ENCODE measurements around the gene SCYGR5. TPM values are rescaled to one million over a fixed set of nuclear protein-coding genes. Genes with fewer than 3 reads are reported as not detected.

Gene SCYGR5
- total and polyA plus RNA-seq, 2 donors (not counting 1 experiment from before 2014, with no cell fraction given): not detected

- H3K4me3 ChIP-seq (replicated peaks in 1 of 4; ENCODE audit: control extremely low read depth in 1 of 4, insufficient read depth in 1 of 4, low read depth in 3 of 4, low read length in 4 of 4): no peak overlapping the region
- no peak overlapping the region for H2AFZ ChIP-seq (ENCODE audit: low read length)
- no peak overlapping the region for H3K27ac ChIP-seq (ENCODE audit: insufficient read depth, low read length)
- H3K9ac ChIP-seq (ENCODE audit: insufficient read depth, low read length): no peak overlapping the region
- H3K4me1 ChIP-seq (ENCODE audit: control insufficient read depth, extremely low read depth, insufficient read depth, low read length): peaks cover 4% of the 10 kb centered on the region
- no peaks in the 10 kb centered on the region for H3K27me3 ChIP-seq (ENCODE audit: control insufficient read depth, insufficient read depth, low read length)
- H3K4me2 ChIP-seq (ENCODE audit: extremely low read depth, insufficient read depth, low read length): no peak overlapping the region
- H3K9me3 ChIP-seq (ENCODE audit: control insufficient read depth, insufficient read depth, low read depth, low read length): no peaks in the 10 kb centered on the region
- no peaks in the 10 kb centered on the region for H4K20me1 ChIP-seq (ENCODE audit: control insufficient read depth, extremely low read depth, insufficient read depth, low read length)
- peak; percentile 32 to 34 for DNase-seq (ENCODE audit: low read depth in 2 of 2)
- no peak for TF ChIP-seq EZH2 (IDR thresholded peaks at IDR 0.05; ENCODE audit: low read length, missing control alignments)
- no peak for TF ChIP-seq CTCF (conservative IDR thresholded peaks at IDR 0.05 in 1 of 2, IDR thresholded peaks at IDR 0.05 in 1 of 2; ENCODE audit: low read depth in 1 of 2, low read length in 2 of 2)
- no peaks in the 10 kb centered on the region for H3K36me3 ChIP-seq (ENCODE audit: control insufficient read depth, insufficient read depth, low read length)
- no peaks in the 10 kb centered on the region for H3K79me2 ChIP-seq (ENCODE audit: control insufficient read depth, insufficient read depth, low read length)
Observed at GRCh38 chr2:227653419-227653818, 13.2 kb upstream of the SCYGR5 start.

GRCh38 chr2:227654426-227654825 is 12.2 kb upstream of the SCYGR5 start:
- DNase-seq (ENCODE audit: low read depth in 2 of 2): no peak
- Histone ChIP-seq H3K4me2 (ENCODE audit: extremely low read depth, insufficient read depth, low read length) (no peak overlapping the region), H3K4me1 (ENCODE audit: control insufficient read depth, extremely low read depth, insufficient read depth, low read length) (peaks cover 4% of the 10 kb centered on the region), H3K9ac (ENCODE audit: insufficient read depth, low read length) (no peak overlapping the region), H2AFZ (ENCODE audit: low read length) (no peak overlapping the region), H3K27ac (ENCODE audit: insufficient read depth, low read length) (no peak overlapping the region), H3K4me3 (replicated peaks in 1 of 4; ENCODE audit: control extremely low read depth in 1 of 4, insufficient read depth in 1 of 4, low read depth in 3 of 4, low read length in 4 of 4) (no peak overlapping the region), H3K27me3 (ENCODE audit: control insufficient read depth, insufficient read depth, low read length) (no peaks in the 10 kb centered on the region), H4K20me1 (ENCODE audit: control insufficient read depth, extremely low read depth, insufficient read depth, low read length) (no peaks in the 10 kb centered on the region), H3K36me3 (ENCODE audit: control insufficient read depth, insufficient read depth, low read length) (no peaks in the 10 kb centered on the region), H3K79me2 (ENCODE audit: control insufficient read depth, insufficient read depth, low read length) (no peaks in the 10 kb centered on the region), H3K9me3 (ENCODE audit: control insufficient read depth, insufficient read depth, low read depth, low read length) (no peaks in the 10 kb centered on the region)
- no peak for TF ChIP-seq EZH2 (IDR thresholded peaks at IDR 0.05; ENCODE audit: low read length, missing control alignments)

- Histone ChIP-seq H3K9me3 (ENCODE audit: control insufficient read depth, insufficient read depth, low read depth, low read length) (no peaks in the 10 kb centered on the region), H3K27ac (ENCODE audit: insufficient read depth, low read length) (no peak overlapping the region), H4K20me1 (ENCODE audit: control insufficient read depth, extremely low read depth, insufficient read depth, low read length) (no peaks in the 10 kb centered on the region), H3K4me3 (replicated peaks in 1 of 4; ENCODE audit: control extremely low read depth in 1 of 4, insufficient read depth in 1 of 4, low read depth in 3 of 4, low read length in 4 of 4) (no peak overlapping the region), H3K79me2 (ENCODE audit: control insufficient read depth, insufficient read depth, low read length) (no peaks in the 10 kb centered on the region), H3K36me3 (ENCODE audit: control insufficient read depth, insufficient read depth, low read length) (no peaks in the 10 kb centered on the region), H3K4me2 (ENCODE audit: extremely low read depth, insufficient read depth, low read length) (no peak overlapping the region), H3K9ac (ENCODE audit: insufficient read depth, low read length) (no peak overlapping the region), H2AFZ (ENCODE audit: low read length) (no peak overlapping the region), H3K4me1 (ENCODE audit: control insufficient read depth, extremely low read depth, insufficient read depth, low read length) (peaks cover 4% of the 10 kb centered on the region), H3K27me3 (ENCODE audit: control insufficient read depth, insufficient read depth, low read length) (no peaks in the 10 kb centered on the region)
- TF ChIP-seq CTCF (conservative IDR thresholded peaks at IDR 0.05 in 1 of 2, IDR thresholded peaks at IDR 0.05 in 1 of 2; ENCODE audit: low read depth in 1 of 2, low read length in 2 of 2) (no peak), EZH2 (IDR thresholded peaks at IDR 0.05; ENCODE audit: low read length, missing control alignments) (no peak)
- DNase-seq (ENCODE audit: low read depth in 2 of 2): peak; percentile 90 to 93
Observed at GRCh38 chr2:227655454-227655853, 11.2 kb upstream of the SCYGR5 start.

All from fibroblast of lung (primary cell).